Femur (tissue), 1 donor: ENCODE data around the gene APOO.

Source experiments
- DNase-seq: peaks from one replicate; pipeline ENCODE4 v3.0.0-alpha.2; 2017

APOO gene

GRCh38 chrX:23813808-23814207 is 93.9 kb downstream of the APOO start:
- DNase-seq, result no peak

DNA sequence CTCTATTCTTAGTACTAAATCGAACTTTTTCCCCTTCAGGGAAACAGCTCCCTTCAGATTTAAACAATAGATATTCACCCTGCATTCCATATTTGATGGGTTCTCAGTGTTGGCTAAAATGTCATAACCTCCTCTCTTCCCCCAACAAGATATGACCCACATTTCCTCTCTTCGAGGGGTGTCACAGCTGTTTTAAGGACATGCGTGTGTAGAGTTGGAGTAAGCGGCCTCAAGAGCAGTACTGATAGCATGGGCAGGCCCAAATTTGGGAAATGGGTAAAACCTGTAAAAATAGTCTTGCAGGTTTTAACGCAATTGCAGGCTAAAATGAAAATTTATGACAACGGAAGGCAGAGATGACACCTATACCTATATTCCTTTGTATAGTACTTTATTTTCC is 96.1 kb downstream of the APOO start:
- no peak for DNase-seq

DNA sequence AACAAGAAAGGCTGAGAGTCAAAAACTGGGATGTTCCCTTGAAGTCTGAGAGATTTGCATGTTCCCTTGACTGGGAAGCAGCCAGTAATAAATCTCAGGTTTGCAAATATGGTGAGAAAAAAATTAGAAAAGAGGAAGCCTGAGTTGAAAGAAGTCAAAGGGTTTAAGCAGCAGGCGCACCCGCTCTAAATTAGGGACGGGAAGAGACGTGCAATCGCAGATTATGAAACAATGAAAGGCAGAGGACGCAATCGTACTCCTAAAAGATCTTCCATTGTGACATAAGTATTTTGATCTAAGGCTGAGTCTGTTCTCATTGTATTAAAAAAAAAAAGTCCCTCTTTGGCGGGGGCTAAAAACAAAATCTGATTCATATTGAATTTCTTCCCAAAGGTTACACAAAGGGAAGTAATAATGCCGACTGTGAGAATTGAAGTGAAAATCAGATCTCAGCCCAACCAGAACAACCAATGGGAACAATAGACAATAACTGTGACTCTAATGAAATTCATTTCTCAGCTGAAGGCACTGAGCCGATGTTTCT is 96.6 kb downstream of the APOO start:
- DNase-seq, result no peak

- no peak for DNase-seq
Observed at GRCh38 chrX:23810279-23810678, 97.5 kb downstream of the APOO start.

- DNase-seq, result no peak
Observed at GRCh38 chrX:23805389-23805788, 102.3 kb downstream of the APOO start.

DNA sequence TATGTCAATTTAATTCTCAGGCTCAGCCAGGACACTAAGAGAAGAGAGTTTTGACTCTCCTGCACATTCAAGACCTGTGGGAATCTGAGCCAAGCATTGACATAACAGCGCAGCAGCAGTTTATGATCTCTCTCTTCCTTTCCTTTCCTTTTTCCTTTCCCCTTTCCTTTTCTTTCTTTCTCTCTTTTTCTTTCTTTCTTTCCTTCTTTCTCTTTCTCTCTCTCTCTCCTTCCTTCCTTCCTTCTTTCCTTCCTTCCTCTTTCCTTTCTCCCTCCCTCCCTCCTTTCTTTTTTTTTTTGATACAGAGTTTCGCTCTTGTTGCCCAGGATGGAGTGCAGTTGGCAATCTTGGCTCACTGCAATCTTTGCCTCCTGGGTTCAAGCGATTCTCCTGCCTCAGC is 103.2 kb downstream of the APOO start:
- no peak for DNase-seq

DNA sequence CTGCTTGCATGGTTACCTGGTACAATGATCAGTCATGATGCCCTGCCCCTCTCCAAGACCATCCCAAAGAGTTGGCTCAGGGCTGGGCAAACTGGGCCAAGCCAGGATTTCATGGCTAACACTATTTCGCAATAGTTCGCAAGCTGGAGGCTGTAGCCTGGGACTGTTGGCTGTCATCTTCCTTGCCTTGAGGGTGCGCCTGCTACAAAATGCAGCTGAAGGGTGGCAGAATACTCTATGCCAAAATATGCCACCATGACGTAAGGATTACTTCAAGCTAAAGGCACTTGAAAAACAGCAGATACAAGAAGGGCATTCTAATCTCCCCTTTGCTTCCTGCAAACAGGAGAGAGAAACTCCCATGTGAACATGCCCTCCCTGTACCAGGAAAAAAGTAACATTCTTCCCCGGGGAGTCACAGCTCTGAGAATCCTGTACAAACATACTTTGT is 103.8 kb downstream of the APOO start:
- no peak for DNase-seq

DNA sequence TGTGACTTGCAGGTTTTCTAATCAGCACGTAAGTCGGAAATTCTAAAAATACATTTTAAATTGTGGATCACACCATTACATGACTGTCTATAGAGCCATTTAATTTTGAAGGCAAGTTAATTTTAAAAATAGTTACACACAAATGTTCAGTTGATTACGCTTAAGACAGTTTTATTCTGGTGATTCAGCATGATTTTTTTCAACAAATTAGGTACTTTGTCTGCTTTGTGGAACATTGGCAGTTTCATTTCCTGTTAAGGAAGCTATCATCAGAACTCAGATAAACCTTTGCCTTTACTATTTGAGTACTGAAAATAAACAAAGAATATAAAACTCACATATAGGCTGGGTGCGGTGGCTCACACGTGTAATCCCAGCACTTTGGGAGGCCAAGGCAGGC is 105.3 kb downstream of the APOO start:
- DNase-seq, result no peak

GRCh38 chrX:23799469-23800065 is 108.2 kb downstream of the APOO start:
- no peak for DNase-seq

GRCh38 chrX:23797371-23798128 is 110.2 kb downstream of the APOO start:
- no peak for DNase-seq

GRCh38 chrX:23795221-23795620 is 112.5 kb downstream of the APOO start:
- DNase-seq, result no peak

- no peak for DNase-seq
Observed at GRCh38 chrX:23792861-23793553, 114.7 kb downstream of the APOO start.

GRCh38 chrX:23790155-23790497 is 117.6 kb downstream of the APOO start:
- no peak for DNase-seq

- DNase-seq, result no peak
Observed at GRCh38 chrX:23789386-23790154, 118.2 kb downstream of the APOO start.

DNA sequence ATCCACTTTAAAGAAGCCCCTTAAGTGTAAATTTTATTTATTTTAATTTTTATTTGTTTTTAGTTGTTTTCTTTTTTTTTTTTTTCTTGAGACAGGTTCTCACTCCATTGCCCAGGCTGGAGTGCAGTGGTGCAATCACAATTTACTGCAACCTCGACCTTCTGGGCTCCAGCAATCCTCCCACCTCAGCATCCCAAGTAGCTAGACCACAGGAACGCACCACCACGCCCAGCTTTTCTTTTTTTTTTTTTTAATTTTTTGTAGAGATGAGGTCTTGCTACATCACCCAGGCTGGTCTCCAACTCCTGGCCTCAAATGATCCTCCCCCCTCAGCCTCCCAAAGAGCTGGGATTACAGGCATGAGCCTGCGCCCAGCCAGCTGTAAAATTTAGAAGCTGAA is 118.8 kb downstream of the APOO start:
- DNase-seq, result no peak

DNA sequence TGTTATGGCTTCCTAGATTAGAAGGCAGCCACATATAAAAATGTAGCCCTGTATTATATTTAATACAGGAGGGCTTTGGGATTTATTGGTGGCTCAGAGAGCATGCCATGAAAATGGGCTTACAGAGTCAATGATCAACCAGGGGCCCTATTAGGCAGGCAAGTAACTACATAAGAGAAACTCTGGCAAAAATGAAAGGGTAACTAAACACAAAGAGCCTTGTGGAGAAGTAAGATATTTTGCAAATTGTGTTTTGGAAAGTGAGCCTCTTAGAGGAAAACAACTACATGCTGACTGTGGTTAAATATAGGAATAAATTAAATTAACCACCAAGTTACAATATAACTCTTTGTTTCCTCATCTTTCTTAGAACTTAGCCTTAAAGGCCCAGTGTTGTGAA is 119.2 kb downstream of the APOO start:
- DNase-seq, result no peak

DNA sequence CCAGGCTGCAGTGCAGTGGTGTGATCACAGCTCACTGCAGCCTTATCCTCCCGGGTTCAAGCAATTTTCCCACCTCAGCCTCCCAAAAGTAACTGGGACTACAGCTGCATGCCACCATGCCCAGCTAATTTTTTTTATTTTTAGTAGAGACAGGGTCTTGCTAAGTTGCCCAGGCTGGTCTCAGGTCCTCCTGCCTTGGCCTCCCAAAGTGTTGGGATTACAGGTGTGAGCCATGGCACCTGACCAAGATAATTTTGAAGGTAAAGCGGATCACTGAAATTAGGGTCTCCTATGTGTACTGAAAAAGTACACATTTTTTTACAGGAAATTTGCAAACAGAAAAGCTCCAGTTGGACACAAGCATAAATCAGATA is 120.0 kb downstream of the APOO start:
- no peak for DNase-seq

DNA sequence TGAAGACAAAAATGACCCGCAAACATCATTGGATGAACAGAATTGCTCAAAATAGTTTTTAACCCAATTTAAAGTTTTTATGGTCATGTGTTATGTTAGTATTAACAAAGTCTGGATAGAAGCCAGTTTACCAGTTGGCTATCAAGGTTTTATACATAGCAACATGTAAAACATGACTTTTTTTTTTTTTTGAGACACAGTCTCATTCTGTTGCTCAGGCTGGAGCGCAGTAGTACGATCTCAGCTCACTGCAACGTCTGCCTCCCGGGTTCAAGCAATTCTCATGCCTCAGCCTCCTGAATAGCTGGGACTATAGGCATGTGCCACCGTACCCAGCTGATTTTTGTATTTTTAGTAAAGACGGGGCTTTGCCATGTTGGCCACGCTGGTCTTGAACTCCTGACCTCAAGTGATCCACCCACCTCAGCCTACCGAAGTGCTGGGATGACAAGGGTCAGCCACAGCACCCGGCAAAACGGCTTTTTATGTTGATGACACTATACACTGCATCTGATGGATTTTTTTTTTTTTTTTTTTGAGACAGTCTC is 121.4 kb downstream of the APOO start:
- DNase-seq, result no peak

- DNase-seq, result no peak
Observed at GRCh38 chrX:23785580-23785979, 122.2 kb downstream of the APOO start.

DNA sequence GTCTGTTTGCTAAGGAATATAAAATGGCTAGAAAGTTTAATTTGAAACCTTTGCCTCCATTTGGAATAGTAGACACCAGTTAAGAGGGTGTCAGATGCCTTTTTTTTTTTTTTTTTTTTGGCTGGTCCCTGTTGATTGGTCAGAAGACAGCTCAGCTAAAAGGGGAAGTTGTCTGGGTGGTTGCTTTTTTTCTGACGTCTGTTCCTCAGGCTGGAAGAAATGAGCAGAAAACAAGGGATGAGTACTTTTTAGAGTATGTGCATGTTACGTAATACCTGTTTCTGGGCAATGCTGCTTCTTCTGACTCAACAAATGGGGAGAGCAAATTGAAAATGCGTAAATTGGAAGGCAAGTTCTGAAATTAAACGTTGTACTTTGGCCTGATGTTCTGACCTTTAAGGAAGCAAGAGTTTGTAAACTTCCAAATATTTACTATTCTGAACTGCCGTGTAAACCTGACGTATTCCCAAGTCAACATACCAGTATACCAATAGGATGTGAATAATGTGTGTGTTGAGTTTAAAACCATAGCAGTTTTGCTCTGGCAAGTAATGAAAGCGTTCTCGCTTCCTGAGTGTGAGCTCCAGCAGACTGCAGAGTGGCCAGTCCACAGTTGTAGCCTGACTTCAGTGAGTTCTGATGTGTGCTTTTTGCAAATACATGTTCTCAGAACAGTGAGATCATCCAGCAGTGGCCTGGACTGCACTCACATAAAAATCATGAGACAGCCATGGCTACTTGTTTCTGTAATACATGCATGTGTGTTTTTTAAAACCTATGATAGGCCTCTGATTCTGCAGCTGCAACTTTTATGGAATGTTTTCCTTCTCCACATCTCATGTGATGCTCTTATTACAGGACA is 123.0 kb downstream of the APOO start:
- DNase-seq, result no peak

- DNase-seq, result no peak
Observed at GRCh38 chrX:23783589-23784469, 123.9 kb downstream of the APOO start.
